ENCODE data around the gene PDIA4.
A peak's percentile ranks its signal among the peaks of the same experiment; 100 is the strongest.

Gene PDIA4

DNA sequence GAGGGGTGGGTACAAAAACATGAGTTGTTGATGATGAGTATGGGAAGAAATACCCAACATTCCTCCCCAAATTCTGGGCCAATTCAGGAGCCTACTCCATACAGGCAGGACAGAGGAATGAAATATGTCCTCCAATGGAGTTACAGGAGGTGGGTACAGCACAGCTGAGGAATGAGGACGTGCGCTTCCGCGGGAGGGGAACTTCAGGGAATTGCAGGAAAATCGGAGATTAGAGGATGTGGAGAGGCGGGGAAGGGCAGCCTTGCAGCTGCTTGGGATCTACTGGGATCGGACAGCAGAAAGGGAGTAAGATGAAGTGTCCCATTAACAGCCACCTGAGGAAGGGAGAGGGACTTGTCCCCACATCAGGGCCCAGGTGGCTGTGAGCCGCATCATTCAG, 50.2 kb downstream of the PDIA4 start:
- FAIRE-seq (no peak), DNase-seq (ENCODE audit: extremely low spot score, insufficient read length, low read depth) (no peak)

DNA sequence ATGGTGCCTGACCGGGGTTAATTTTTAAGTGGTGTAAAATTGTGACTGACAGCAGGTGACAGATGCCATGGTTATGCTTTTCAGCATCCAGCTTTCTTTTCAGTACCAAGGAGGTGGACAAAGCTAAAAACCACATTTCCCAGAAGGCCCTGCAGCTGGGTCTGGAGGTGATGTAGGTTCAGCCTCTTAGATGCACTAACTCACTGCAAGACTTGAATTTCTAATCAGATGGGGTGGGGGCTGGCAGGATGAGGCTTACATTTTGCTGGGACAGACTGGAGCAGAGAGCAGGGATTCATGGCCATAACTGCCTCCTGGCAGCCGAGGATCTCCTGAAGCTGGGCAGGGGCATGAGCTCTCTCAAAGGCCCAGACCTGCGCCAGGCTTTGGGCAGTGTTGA, 52.4 kb downstream of the PDIA4 start:
- DNase-seq (ENCODE audit: extremely low spot score, insufficient read length, low read depth), result no peak
- FAIRE-seq, result no peak

DNA sequence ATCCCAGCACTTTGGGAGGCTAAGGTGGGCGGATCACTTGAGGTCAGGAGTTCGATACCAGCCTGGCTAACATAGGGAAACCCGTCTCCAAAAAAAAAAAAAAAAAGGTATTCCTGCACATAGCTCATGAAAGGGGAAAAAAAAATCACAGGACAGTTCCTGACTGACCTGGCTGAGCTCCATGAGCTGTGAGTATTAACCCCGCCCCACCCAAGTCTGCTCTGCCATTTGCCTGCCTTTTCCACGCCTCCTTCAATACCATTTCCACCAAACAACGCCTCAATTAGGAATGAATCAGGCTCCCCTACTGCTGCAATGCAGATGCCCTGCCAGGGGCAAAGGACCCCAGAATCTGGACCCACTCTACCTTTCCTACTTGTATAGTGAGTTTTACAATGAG, 55.0 kb downstream of the PDIA4 start:
- FAIRE-seq (no peak), DNase-seq (ENCODE audit: extremely low spot score, insufficient read length, low read depth) (no peak)

GRCh38 chr7:148972375-148972774, 55.9 kb downstream of the PDIA4 start:
- FAIRE-seq (no peak), DNase-seq (ENCODE audit: extremely low spot score, insufficient read length, low read depth) (no peak)

DNA sequence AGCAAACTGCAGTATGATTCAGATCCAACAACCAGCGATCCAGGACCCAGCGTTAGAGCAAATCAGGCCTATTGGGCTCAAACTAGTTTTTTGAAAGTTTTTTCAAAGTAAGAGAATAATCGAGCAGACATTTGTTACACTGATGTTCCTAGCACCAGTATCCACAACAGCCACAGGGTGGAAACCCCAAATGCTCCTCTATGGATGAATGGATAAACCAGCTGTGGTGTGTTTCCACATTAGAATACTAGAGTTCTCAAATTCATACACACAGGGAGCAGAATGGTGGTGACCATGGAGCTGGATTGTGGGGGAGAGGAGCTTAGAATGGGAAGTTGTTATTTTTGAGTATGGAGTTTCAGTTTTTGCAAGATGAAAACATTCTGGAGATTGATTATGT, 60.7 kb downstream of the PDIA4 start:
- DNase-seq (ENCODE audit: extremely low spot score, insufficient read length, low read depth) (no peak), FAIRE-seq (no peak)

DNA sequence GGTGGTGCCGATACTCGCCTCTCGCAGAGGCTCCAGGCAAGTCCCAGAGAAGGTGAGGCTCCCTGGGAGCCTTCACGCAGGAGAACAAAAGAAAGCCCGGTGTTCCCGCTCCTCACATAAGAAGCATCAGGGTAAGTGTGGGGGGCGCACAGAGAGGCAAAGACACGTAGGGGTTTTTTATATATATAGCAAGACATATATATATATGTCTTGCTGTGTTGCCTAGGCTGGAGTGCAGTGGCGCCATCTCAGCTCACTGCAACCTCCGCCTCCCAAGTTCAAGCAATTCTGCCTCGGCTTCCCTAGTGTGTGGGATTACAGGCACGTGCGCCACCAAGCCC, 61.3 kb downstream of the PDIA4 start:
- FAIRE-seq (no peak), DNase-seq (ENCODE audit: extremely low spot score, insufficient read length, low read depth) (no peak)

- no peak for DNase-seq (ENCODE audit: extremely low spot score, insufficient read length, low read depth)
- FAIRE-seq, result no peak
Measured at GRCh38 chr7:148964483-148965267, 63.6 kb downstream of the PDIA4 start.

GRCh38 chr7:148963583-148964482, 64.5 kb downstream of the PDIA4 start:
- FAIRE-seq (no peak), DNase-seq (ENCODE audit: extremely low spot score, insufficient read length, low read depth) (no peak)

DNA sequence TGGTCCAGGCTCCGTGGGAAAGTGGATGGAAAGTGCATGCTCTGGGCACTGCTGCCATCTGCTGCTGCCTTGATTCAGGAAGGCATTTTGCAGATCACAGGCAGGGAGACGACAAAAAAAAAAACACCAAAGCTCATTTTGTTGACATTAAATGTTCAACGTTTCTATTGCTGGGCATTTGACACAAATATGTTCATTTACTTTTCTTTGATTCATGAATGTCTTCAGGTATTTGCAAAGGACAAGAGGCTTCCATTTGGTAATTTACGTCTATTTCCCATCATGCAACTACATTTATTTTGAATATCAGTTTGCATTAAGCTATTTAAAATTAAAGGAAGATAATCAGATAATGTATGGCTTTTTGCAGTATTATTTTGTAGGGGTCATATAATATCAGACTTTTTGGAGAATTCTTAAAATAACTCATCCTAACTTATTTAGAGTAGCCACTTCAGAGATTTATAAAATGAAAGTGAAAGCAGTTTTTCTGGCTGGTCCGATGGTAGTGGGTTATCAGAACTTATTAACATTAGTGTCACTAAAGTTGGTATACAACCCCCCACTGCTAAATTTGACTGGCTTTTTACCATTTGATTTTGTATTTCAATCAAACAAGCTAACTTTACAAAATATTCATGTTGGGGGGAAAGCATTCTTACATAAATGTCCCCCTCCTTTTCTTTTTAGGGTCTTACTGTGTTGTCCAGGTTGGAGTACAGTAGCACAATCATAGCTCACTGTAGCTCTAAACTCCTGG, 65.3 kb downstream of the PDIA4 start:
- no peak for DNase-seq (ENCODE audit: extremely low spot score, insufficient read length, low read depth)
- FAIRE-seq, result peak; percentile 72

DNA sequence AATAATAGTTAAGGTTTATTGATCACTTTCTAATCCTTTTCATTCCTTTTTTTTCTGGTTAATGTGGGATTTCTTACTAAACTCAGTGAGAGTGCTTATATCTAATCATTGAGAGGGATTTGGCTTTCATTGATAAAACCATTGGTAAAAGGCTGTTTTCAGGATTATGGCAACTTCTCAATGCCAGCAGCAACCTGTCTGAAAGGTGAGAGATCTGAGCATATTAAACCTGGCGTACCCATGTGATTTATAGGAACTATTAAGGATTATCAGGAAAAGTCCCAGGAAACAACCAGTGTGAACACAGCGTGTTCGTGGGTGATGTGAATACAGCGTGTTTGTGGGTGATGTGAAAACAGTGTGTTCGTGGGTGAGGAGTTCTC, 65.9 kb downstream of the PDIA4 start:
- no peak for DNase-seq (ENCODE audit: extremely low spot score, insufficient read length, low read depth)
- FAIRE-seq, result no peak

GRCh38 chr7:148959726-148960125, 68.6 kb downstream of the PDIA4 start:
- no peak for DNase-seq (ENCODE audit: extremely low spot score, insufficient read length, low read depth)
- FAIRE-seq, result no peak

- DNase-seq (ENCODE audit: extremely low spot score, insufficient read length, low read depth) (no peak), FAIRE-seq (no peak)
Measured at GRCh38 chr7:148958061-148958460, 70.2 kb downstream of the PDIA4 start.

DNA sequence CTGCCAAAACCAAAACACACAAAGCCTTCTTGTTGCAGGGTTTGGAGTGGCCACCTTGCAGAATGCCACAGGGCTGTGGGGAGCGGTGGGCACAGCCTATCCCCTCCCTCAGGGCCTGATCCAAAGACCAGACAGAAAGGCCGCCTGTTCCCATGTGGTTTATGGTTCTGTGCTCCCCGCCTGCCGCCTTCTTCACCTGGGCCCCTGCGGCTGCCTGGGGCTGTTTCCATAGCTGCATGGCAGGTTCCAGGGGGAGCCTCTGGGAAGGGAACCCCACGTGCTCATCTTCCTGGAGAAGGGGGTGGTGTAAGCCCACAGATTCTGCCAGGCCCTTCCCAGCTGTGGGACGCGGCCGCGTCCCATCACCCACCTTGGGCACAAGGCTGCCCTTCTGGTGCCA, 73.5 kb downstream of the PDIA4 start:
- FAIRE-seq, result no peak

DNA sequence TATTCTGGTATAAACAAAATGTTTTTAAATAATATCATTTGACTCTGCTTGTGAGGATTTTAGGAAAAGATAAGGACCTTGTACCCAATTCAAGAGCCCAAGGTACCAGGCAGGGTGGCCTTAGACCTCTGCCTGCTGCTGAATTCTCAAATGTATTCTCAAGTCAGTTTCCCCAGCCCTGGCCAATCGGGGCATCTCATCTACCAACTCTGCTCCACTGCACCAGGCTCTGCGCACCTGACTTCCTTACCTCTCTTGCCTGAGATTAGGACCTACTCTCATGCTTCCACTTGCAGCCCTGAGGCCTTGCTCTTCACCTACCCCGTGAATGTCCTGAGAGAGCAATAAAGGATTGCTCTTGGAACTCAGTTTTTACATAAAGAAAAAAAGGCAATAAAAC, 74.6 kb downstream of the PDIA4 start:
- no peak for FAIRE-seq
- no peak for DNase-seq (ENCODE audit: extremely low spot score, insufficient read length, low read depth)

More for the DNA sequence above, 73.5 kb downstream of the PDIA4 start:
- DNase-seq (ENCODE audit: extremely low spot score, insufficient read length, low read depth), result no peak

All from GM18507 (cell line).